DOHH2 (cell line): ENCODE data around the gene FGFBP1.

Source experiments
- H3F3A ChIP-seq: fragments of 200-600 bp; sonication (generic), shearing (Covaris generic); 2 replicates; pipeline ENCODE4 v1.6.0; 2016; ENCODE audit warnings: antibody characterized with exemption, mild to moderate bottlenecking; ENCODE audit not compliant: control insufficient read depth, insufficient read depth
- H3K27ac ChIP-seq: fragments of 200-600 bp; sonication (generic); 2 replicates; pipeline ENCODE4 v1.5.1; 2014; ENCODE audit warnings: low read depth, mild to moderate bottlenecking, low read length, moderate library complexity
- H3K27me3 ChIP-seq: fragments of 200-600 bp; sonication (generic); 2 replicates; pipeline ENCODE4 v1.6.1; 2014; ENCODE audit warnings: mild to moderate bottlenecking, low read length, mixed read lengths; ENCODE audit not compliant: control insufficient read depth
- H3K36me3 ChIP-seq: fragments of 200-600 bp; sonication (generic); 2 replicates; pipeline ENCODE4 v1.6.1; 2014; ENCODE audit warnings: mild to moderate bottlenecking, low read length, moderate library complexity, mixed read lengths; ENCODE audit not compliant: control insufficient read depth
- H3K4me1 ChIP-seq: fragments of 200-600 bp; sonication (generic); 2 replicates; pipeline ENCODE4 v1.6.1; 2014; ENCODE audit warnings: mild to moderate bottlenecking, low read length, mixed read lengths; ENCODE audit not compliant: control insufficient read depth
- H3K4me2 ChIP-seq: fragments of 200-600 bp; sonication (generic); 2 replicates; pipeline ENCODE4 v1.6.0; 2014; ENCODE audit warnings: mild to moderate bottlenecking, low read length, moderate library complexity
- H3K4me3 ChIP-seq: fragments of 200-600 bp; sonication (generic); 2 replicates; pipeline ENCODE4 v1.5.1; 2014; ENCODE audit warnings: mild to moderate bottlenecking, low read length, mixed read lengths
- H3K79me2 ChIP-seq: fragments of 200-600 bp; sonication (generic); 2 replicates; pipeline ENCODE4 v1.6.1; 2014; ENCODE audit warnings: mild to moderate bottlenecking, low read length, mixed read lengths; ENCODE audit not compliant: control insufficient read depth
- H3K9me2 ChIP-seq: fragments of 200-600 bp; sonication (generic); replicated peaks from 2 replicates; pipeline ENCODE4 v1.6.1; 2014; ENCODE audit warnings: mild to moderate bottlenecking, low read length, mixed read lengths; ENCODE audit not compliant: control insufficient read depth
- H3K9me3 ChIP-seq: fragments of 200-600 bp; sonication (generic); 2 replicates; pipeline ENCODE4 v1.6.1; 2014; ENCODE audit warnings: antibody characterized with exemption, low read length, mixed read lengths; ENCODE audit not compliant: control insufficient read depth, insufficient read depth
- H4K20me1 ChIP-seq: fragments of 200-600 bp; sonication (generic); 2 replicates; pipeline ENCODE4 v1.6.0; 2014; ENCODE audit warnings: low read depth, mild to moderate bottlenecking, antibody characterized with exemption, low read length, moderate library complexity; ENCODE audit not compliant: control insufficient read depth, insufficient read depth
- CTCF ChIP-seq: fragments of 200-600 bp; sonication (generic); IDR thresholded peaks from one replicate; pipeline ENCODE4 v1.5.1; 2014; ENCODE audit warnings: antibody characterized with exemption, mild to moderate bottlenecking, low read depth, low read length; ENCODE audit not compliant: poor library complexity, severe bottlenecking
- EZH2phosphoT487 ChIP-seq: fragments of 200-600 bp; sonication (generic); IDR thresholded peaks from 2 replicates; pipeline ENCODE4 v1.6.1; 2017; ENCODE audit warnings: borderline replicate concordance, mild to moderate bottlenecking, antibody characterized with exemption, low read length, moderate library complexity, mixed read lengths

Gene FGFBP1

GRCh38 chr4:15910155-15910940 is 28.2 kb downstream of the FGFBP1 start:
- Histone ChIP-seq H3K4me1 (no peaks in the 10 kb centered on the region), H3K27me3 (peaks cover 14% of the 10 kb centered on the region), H3K27ac (no peak overlapping the region), H3K36me3 (no peaks in the 10 kb centered on the region), H3K4me3 (no peak overlapping the region), H3K9me3 (no peaks in the 10 kb centered on the region), H3K79me2 (no peaks in the 10 kb centered on the region), H4K20me1 (no peaks in the 10 kb centered on the region), H3K9me2 (no peaks in the 10 kb centered on the region), H3F3A (no peaks in the 10 kb centered on the region), H3K4me2 (no peak overlapping the region)
- TF ChIP-seq EZH2phosphoT487 = no peak
- TF ChIP-seq CTCF = no peak

GRCh38 chr4:15907430-15907829 is 31.1 kb downstream of the FGFBP1 start:
- no peak overlapping the region for H3K4me2 ChIP-seq
- no peaks in the 10 kb centered on the region for H3F3A ChIP-seq
- TF ChIP-seq CTCF = no peak
- no peak for TF ChIP-seq EZH2phosphoT487
- H3K4me1 ChIP-seq = no peaks in the 10 kb centered on the region
- no peaks in the 10 kb centered on the region for H4K20me1 ChIP-seq
- H3K27me3 ChIP-seq = no peaks in the 10 kb centered on the region; the same call in 1 of the 2 replicates
- no peak overlapping the region for H3K27ac ChIP-seq
- H3K79me2 ChIP-seq = no peaks in the 10 kb centered on the region
- no peak overlapping the region for H3K4me3 ChIP-seq
- H3K9me3 ChIP-seq = no peaks in the 10 kb centered on the region
- no peaks in the 10 kb centered on the region for H3K9me2 ChIP-seq
- H3K36me3 ChIP-seq = no peaks in the 10 kb centered on the region

GRCh38 chr4:15906020-15906443 is 32.5 kb downstream of the FGFBP1 start:
- H3K4me3 ChIP-seq = no peak overlapping the region
- TF ChIP-seq CTCF (no peak), EZH2phosphoT487 (no peak)
- no peak overlapping the region for H3K27ac ChIP-seq
- H3K79me2 ChIP-seq = no peaks in the 10 kb centered on the region
- H3F3A ChIP-seq = no peaks in the 10 kb centered on the region
- H3K4me1 ChIP-seq = no peaks in the 10 kb centered on the region
- H4K20me1 ChIP-seq = no peaks in the 10 kb centered on the region
- no peaks in the 10 kb centered on the region for H3K9me2 ChIP-seq
- H3K36me3 ChIP-seq = no peaks in the 10 kb centered on the region
- no peak overlapping the region for H3K4me2 ChIP-seq
- H3K27me3 ChIP-seq = peaks cover 2% of the 10 kb centered on the region
- H3K9me3 ChIP-seq = no peaks in the 10 kb centered on the region
